HL-60 (cell line): ENCODE measurements around the gene HAGHL.

ENCODE experiments used
- GABPA ChIP-seq: IDR thresholded peaks from 2 replicates; pipeline ENCODE4 v1.6.1; 2012; ENCODE audit warnings: low read depth
- REST ChIP-seq: IDR thresholded peaks from 2 replicates; pipeline ENCODE4 v1.6.1; 2012; ENCODE audit warnings: low read depth; ENCODE audit not compliant: insufficient replicate concordance
- TF ChIP-seq, protein P1 (sequence below): IDR thresholded peaks from one replicate; pipeline ENCODE4 v1.5.1; 2011; ENCODE audit warnings: low read length, control low read depth, inconsistent platforms; ENCODE audit not compliant: insufficient read depth

GRCh38 chr16:759110-759910 lies 32.4 kb downstream of the HAGHL start:
- TF ChIP-seq REST (no peak), GABPA (no peak)
- TF ChIP-seq, protein P1, sequence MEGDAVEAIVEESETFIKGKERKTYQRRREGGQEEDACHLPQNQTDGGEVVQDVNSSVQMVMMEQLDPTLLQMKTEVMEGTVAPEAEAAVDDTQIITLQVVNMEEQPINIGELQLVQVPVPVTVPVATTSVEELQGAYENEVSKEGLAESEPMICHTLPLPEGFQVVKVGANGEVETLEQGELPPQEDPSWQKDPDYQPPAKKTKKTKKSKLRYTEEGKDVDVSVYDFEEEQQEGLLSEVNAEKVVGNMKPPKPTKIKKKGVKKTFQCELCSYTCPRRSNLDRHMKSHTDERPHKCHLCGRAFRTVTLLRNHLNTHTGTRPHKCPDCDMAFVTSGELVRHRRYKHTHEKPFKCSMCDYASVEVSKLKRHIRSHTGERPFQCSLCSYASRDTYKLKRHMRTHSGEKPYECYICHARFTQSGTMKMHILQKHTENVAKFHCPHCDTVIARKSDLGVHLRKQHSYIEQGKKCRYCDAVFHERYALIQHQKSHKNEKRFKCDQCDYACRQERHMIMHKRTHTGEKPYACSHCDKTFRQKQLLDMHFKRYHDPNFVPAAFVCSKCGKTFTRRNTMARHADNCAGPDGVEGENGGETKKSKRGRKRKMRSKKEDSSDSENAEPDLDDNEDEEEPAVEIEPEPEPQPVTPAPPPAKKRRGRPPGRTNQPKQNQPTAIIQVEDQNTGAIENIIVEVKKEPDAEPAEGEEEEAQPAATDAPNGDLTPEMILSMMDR: no peak
